ENCODE measurements around the gene CETN3.
"Not testable (repeated sequence)": the region's sequence is repeated elsewhere in the genome, so short reads cannot be mapped to it uniquely, and the experiment has no call there.

The CETN3 gene

DNA sequence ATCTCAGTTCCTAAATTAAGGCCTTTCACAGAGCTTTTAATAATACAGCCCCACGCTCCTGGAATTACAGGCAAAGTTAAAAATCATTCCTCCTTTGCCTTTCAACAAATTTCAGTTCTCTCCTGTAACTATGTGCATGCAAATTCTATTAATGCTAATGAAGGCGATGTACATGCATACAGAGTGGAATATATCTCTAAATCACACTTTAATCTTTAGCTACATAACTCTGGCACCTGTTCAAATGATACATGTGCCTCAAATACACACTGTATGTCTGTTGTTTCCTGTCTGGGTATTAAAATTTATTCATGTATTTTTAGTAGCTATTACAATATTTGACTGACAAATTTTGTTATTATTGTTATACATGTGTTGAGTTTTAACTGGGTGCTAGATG, 30.8 kb downstream of the CETN3 start:
- H2BK120ac ChIP-seq (ENCODE audit: insufficient read depth, low read length, poor library complexity), result no peak overlapping the region
- H3K36me3 ChIP-seq (ENCODE audit: control insufficient read depth in 1 of 2, insufficient read depth in 2 of 2, low read length in 2 of 2), result no peaks in the 10 kb centered on the region
- no peak overlapping the region for H3K4me2 ChIP-seq (ENCODE audit: low read length)
- H4K12ac ChIP-seq (ENCODE audit: low read depth, low read length), result no peak overlapping the region
- no peak overlapping the region for H3K4ac ChIP-seq (ENCODE audit: low read depth, low read length)
- no peak overlapping the region for H2AK5ac ChIP-seq (ENCODE audit: low read length)
- H3K9ac ChIP-seq (ENCODE audit: low read length), result no peak overlapping the region
- DNase-seq, result no peak
- no peak overlapping the region for H3K14ac ChIP-seq (ENCODE audit: low read length)
- H3K79me1 ChIP-seq (ENCODE audit: low read length), result no peaks in the 10 kb centered on the region
- no peak overlapping the region for H2BK5ac ChIP-seq (ENCODE audit: low read depth, low read length, poor library complexity)
- no peak overlapping the region for H2AFZ ChIP-seq (ENCODE audit: insufficient read depth, low read length, poor library complexity)
- H4K8ac ChIP-seq (ENCODE audit: low read depth, low read length), result no peak overlapping the region
- H3K27me3 ChIP-seq (ENCODE audit: insufficient read depth, low read length), result no peaks in the 10 kb centered on the region
- H3K27ac ChIP-seq (ENCODE audit: low read depth, low read length), result no peak overlapping the region
- H3K23ac ChIP-seq (ENCODE audit: low read length), result no peak overlapping the region
- no peak overlapping the region for H2BK12ac ChIP-seq (ENCODE audit: low read length)
- H4K91ac ChIP-seq (ENCODE audit: low read depth, low read length), result no peak overlapping the region
- H3K4me1 ChIP-seq (ENCODE audit: control insufficient read depth in 1 of 2, insufficient read depth in 2 of 2, low read length in 2 of 2), result no peaks in the 10 kb centered on the region
- H3K9me3 ChIP-seq (ENCODE audit: insufficient read depth, low read depth, low read length), result no peaks in the 10 kb centered on the region
- no peaks in the 10 kb centered on the region for H3K79me2 ChIP-seq (ENCODE audit: control insufficient read depth, insufficient read depth, low read length, poor library complexity)
- WGBS (ENCODE audit: extremely low coverage, insufficient coverage, insufficient read length), result no CpG with 5 or more reads among the region's 2 CpGs
- no peak overlapping the region for H3K4me3 ChIP-seq (ENCODE audit: low read depth, low read length)
- no peak overlapping the region for H3K18ac ChIP-seq (ENCODE audit: low read length)

DNA sequence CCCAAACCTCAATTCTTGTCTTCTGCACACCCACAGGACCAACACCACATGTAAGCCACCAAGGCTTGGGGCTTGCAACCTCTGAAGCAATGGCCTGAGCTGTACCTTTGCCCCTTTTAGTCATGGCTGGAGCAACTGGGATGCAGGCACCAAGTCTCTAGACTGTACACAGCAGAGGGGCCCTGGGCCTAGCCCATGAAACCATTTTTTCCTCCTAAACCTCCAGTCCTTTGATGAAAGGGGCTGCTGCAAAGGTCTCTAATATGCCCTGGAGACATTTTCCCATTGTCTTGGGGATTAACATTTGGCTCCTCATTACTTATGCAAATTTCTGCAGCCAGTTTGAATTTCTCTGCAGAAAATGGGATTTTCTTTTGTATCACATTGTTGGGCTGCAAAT, 38.3 kb downstream of the CETN3 start:
- not testable (repeated sequence) for H2BK12ac ChIP-seq (ENCODE audit: low read length); H3K79me1 ChIP-seq (ENCODE audit: low read length); H3K27me3 ChIP-seq (ENCODE audit: insufficient read depth, low read length); H3K4ac ChIP-seq (ENCODE audit: low read depth, low read length); H4K91ac ChIP-seq (ENCODE audit: low read depth, low read length); H4K12ac ChIP-seq (ENCODE audit: low read depth, low read length); H3K9ac ChIP-seq (ENCODE audit: low read length); H3K79me2 ChIP-seq (ENCODE audit: control insufficient read depth, insufficient read depth, low read length, poor library complexity); H3K23ac ChIP-seq (ENCODE audit: low read length); H3K14ac ChIP-seq (ENCODE audit: low read length); H2BK120ac ChIP-seq (ENCODE audit: insufficient read depth, low read length, poor library complexity); H3K27ac ChIP-seq (ENCODE audit: low read depth, low read length); H2BK5ac ChIP-seq (ENCODE audit: low read depth, low read length, poor library complexity); H3K9me3 ChIP-seq (ENCODE audit: insufficient read depth, low read depth, low read length); H2AK5ac ChIP-seq (ENCODE audit: low read length); H3K4me3 ChIP-seq (ENCODE audit: low read depth, low read length); H3K36me3 ChIP-seq (ENCODE audit: control insufficient read depth in 1 of 2, insufficient read depth in 2 of 2, low read length in 2 of 2); DNase-seq; H3K18ac ChIP-seq (ENCODE audit: low read length); H3K4me2 ChIP-seq (ENCODE audit: low read length); H3K4me1 ChIP-seq (ENCODE audit: control insufficient read depth in 1 of 2, insufficient read depth in 2 of 2, low read length in 2 of 2); H4K8ac ChIP-seq (ENCODE audit: low read depth, low read length); H2AFZ ChIP-seq (ENCODE audit: insufficient read depth, low read length, poor library complexity)

DNA sequence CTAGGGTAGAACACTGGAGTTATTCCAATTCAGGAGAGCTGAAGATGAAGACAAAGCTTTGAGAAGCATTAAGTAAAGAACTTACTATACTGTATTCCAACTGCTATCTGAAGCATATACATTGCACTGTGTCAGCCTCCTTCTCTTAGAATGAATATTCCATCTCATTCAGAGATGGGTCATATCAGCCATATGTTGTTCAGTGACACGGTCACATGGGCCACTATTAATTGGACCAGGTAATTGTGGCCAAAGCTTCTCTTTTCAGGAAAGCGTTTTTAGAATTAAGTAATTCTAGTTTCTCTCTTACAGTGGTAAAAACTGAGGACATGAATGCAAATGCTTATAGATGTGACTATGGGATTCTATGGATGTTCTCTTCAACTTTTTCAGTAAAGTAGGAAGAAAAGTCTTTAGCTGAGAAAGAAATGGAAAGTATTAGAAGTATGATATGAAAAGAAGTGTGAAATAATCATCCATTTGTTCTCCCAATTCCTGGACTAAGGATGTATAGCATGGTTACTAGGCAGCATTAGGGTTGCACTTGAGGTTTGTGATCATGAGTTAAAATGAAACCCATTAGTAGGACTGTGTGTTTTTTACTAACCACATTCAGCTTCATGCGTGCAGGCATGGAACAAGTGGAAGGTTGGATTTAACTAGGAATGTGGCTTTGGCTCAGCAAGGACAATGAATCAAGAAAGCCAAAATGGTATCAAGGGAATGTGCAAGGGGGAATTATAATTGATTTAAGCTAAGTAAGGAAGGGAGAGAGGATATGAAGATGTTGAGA, 40.9 kb downstream of the CETN3 start:
- no peak overlapping the region for H2BK120ac ChIP-seq (ENCODE audit: insufficient read depth, low read length, poor library complexity)
- H3K23ac ChIP-seq (ENCODE audit: low read length), result no peak overlapping the region
- H3K9me3 ChIP-seq (ENCODE audit: insufficient read depth, low read depth, low read length), result peaks cover 6% of the 10 kb centered on the region
- no peak overlapping the region for H2BK5ac ChIP-seq (ENCODE audit: low read depth, low read length, poor library complexity)
- no peak overlapping the region for H3K4ac ChIP-seq (ENCODE audit: low read depth, low read length)
- H3K4me3 ChIP-seq (ENCODE audit: low read depth, low read length), result no peak overlapping the region
- H3K4me2 ChIP-seq (ENCODE audit: low read length), result no peak overlapping the region
- no peak for DNase-seq
- no CpG with 5 or more reads among the region's 3 CpGs for WGBS (ENCODE audit: extremely low coverage, insufficient coverage, insufficient read length)
- no peaks in the 10 kb centered on the region for H3K4me1 ChIP-seq (ENCODE audit: control insufficient read depth in 1 of 2, insufficient read depth in 2 of 2, low read length in 2 of 2)
- no peak overlapping the region for H3K27ac ChIP-seq (ENCODE audit: low read depth, low read length)
- H2BK12ac ChIP-seq (ENCODE audit: low read length), result no peak overlapping the region
- no peak overlapping the region for H3K14ac ChIP-seq (ENCODE audit: low read length)
- H3K36me3 ChIP-seq (ENCODE audit: control insufficient read depth in 1 of 2, insufficient read depth in 2 of 2, low read length in 2 of 2), result no peaks in the 10 kb centered on the region
- no peaks in the 10 kb centered on the region for H3K79me2 ChIP-seq (ENCODE audit: control insufficient read depth, insufficient read depth, low read length, poor library complexity)
- H3K18ac ChIP-seq (ENCODE audit: low read length), result no peak overlapping the region
- H3K9ac ChIP-seq (ENCODE audit: low read length), result no peak overlapping the region
- no peak overlapping the region for H4K8ac ChIP-seq (ENCODE audit: low read depth, low read length)
- no peak overlapping the region for H2AFZ ChIP-seq (ENCODE audit: insufficient read depth, low read length, poor library complexity)
- H3K79me1 ChIP-seq (ENCODE audit: low read length), result no peaks in the 10 kb centered on the region
- H3K27me3 ChIP-seq (ENCODE audit: insufficient read depth, low read length), result no peaks in the 10 kb centered on the region
- H4K12ac ChIP-seq (ENCODE audit: low read depth, low read length), result no peak overlapping the region
- H2AK5ac ChIP-seq (ENCODE audit: low read length), result no peak overlapping the region
- H4K91ac ChIP-seq (ENCODE audit: low read depth, low read length), result no peak overlapping the region

DNA sequence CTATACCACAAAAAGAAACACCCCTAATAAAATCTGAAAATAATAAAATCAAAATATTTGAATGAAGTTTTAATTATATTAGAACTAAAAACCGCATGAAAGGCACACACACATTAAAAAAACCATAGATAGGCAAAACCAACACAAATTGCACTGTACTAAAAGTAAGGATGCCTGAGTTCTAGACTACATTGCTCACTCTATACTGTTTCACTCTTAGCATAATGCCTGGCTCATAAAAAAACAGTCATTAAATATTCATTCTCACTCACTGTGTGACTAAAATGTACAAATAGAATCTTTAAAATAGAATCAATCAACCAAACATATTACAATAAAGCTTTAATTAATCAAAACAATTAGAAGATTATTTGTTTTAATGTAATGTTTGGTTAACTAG, 41.7 kb downstream of the CETN3 start:
- Histone ChIP-seq H2BK12ac (ENCODE audit: low read length) (no peak overlapping the region), H3K14ac (ENCODE audit: low read length) (no peak overlapping the region), H3K79me2 (ENCODE audit: control insufficient read depth, insufficient read depth, low read length, poor library complexity) (no peaks in the 10 kb centered on the region), H4K12ac (ENCODE audit: low read depth, low read length) (no peak overlapping the region), H4K91ac (ENCODE audit: low read depth, low read length) (no peak overlapping the region), H2BK5ac (ENCODE audit: low read depth, low read length, poor library complexity) (no peak overlapping the region), H2BK120ac (ENCODE audit: insufficient read depth, low read length, poor library complexity) (no peak overlapping the region), H3K4me1 (ENCODE audit: control insufficient read depth in 1 of 2, insufficient read depth in 2 of 2, low read length in 2 of 2) (no peaks in the 10 kb centered on the region), H3K4me3 (ENCODE audit: low read depth, low read length) (no peak overlapping the region), H3K9ac (ENCODE audit: low read length) (no peak overlapping the region), H3K36me3 (ENCODE audit: control insufficient read depth in 1 of 2, insufficient read depth in 2 of 2, low read length in 2 of 2) (no peaks in the 10 kb centered on the region), H2AK5ac (ENCODE audit: low read length) (no peak overlapping the region), H3K4me2 (ENCODE audit: low read length) (no peak overlapping the region), H4K8ac (ENCODE audit: low read depth, low read length) (no peak overlapping the region), H2AFZ (ENCODE audit: insufficient read depth, low read length, poor library complexity) (no peak overlapping the region), H3K4ac (ENCODE audit: low read depth, low read length) (no peak overlapping the region), H3K27ac (ENCODE audit: low read depth, low read length) (no peak overlapping the region), H3K9me3 (ENCODE audit: insufficient read depth, low read depth, low read length) (peaks cover 6% of the 10 kb centered on the region), H3K23ac (ENCODE audit: low read length) (no peak overlapping the region), H3K18ac (ENCODE audit: low read length) (no peak overlapping the region), H3K79me1 (ENCODE audit: low read length) (no peaks in the 10 kb centered on the region), H3K27me3 (ENCODE audit: insufficient read depth, low read length) (no peaks in the 10 kb centered on the region)
- no CpG with 5 or more reads among the region's 1 CpG for WGBS (ENCODE audit: extremely low coverage, insufficient coverage, insufficient read length)
- DNase-seq, result no peak

Data from trophoblast cell (in vitro differentiated cells and primary cell).